HK-2 (cell line): Measurements from ENCODE around the gene PI4K2A.

Source experiments
- DNase-seq: peaks from one replicate; pipeline ENCODE4 v3.0.0-alpha.2; 2018; ENCODE audit not compliant: unreplicated experiment

Gene PI4K2A

GRCh38 chr10:97705006-97705670 lies 64.7 kb downstream of the PI4K2A start:
- no peak for DNase-seq

GRCh38 chr10:97707134-97707861 lies 66.8 kb downstream of the PI4K2A start:
- DNase-seq = no peak

GRCh38 chr10:97708167-97708566 lies 67.7 kb downstream of the PI4K2A start:
- no peak for DNase-seq

GRCh38 chr10:97708976-97709946 lies 68.8 kb downstream of the PI4K2A start:
- peak; percentile 56 for DNase-seq

GRCh38 chr10:97711640-97712572 lies 71.4 kb downstream of the PI4K2A start:
- DNase-seq = no peak

- peak; percentile 81 for DNase-seq
Measured at GRCh38 chr10:97713339-97713825, 72.9 kb downstream of the PI4K2A start, which contains the start of gene MARVELD1. Gene MARVELD1, plus strand, starts transcription at chr10:97713730. Its CDS starts 147 bp downstream, at chr10:97713877.

GRCh38 chr10:97713826-97714400 lies 73.4 kb downstream of the PI4K2A start:
- DNase-seq = peak; percentile 81

GRCh38 chr10:97714401-97715258 lies 74.2 kb downstream of the PI4K2A start:
- peak; percentile 77 for DNase-seq

- DNase-seq = no peak
Measured at GRCh38 chr10:97715259-97715874, 74.9 kb downstream of the PI4K2A start.

GRCh38 chr10:97717627-97718026 lies 77.2 kb downstream of the PI4K2A start:
- DNase-seq = no peak

- no peak for DNase-seq
Measured at GRCh38 chr10:97718178-97718577, 77.7 kb downstream of the PI4K2A start.

GRCh38 chr10:97718659-97719142 lies 78.2 kb downstream of the PI4K2A start:
- no peak for DNase-seq

GRCh38 chr10:97719602-97720001 lies 79.1 kb downstream of the PI4K2A start:
- DNase-seq = no peak

- no peak for DNase-seq
Measured at GRCh38 chr10:97721871-97722780, 81.7 kb downstream of the PI4K2A start.

- DNase-seq = no peak
Measured at GRCh38 chr10:97723001-97723400, 82.5 kb downstream of the PI4K2A start.

- DNase-seq = no peak
Measured at GRCh38 chr10:97724341-97724941, 84.0 kb downstream of the PI4K2A start.
